H1 (cell line): ENCODE results near the gene CFLAR. TPM values are rescaled to one million over a fixed set of nuclear protein-coding genes. Genes with fewer than 3 reads are reported as not detected.

ENCODE experiments used
- CTCF ChIA-PET: fragments of 300-600 bp; sonication (Branson Sonifier 250); formaldehyde crosslinking; loops from one replicate; lab custom pipeline; 2021; ENCODE audit not compliant: partially characterized antibody; lab: Charles Lee
- POLR2A ChIA-PET: fragments of 300-600 bp; sonication (Branson Sonifier 250); formaldehyde crosslinking; loops from one replicate; lab custom pipeline; 2021; ENCODE audit warnings: inconsistent platforms; ENCODE audit not compliant: partially characterized antibody; lab: Charles Lee
- DNase-seq, 2 experiments: peaks; one replicate each; pipeline versions ENCODE4 v3.0.0 to v3.0.0-alpha.2; 2010 to 2022; ENCODE audit warnings: low spot score in 2 of 2, low read depth in 1 of 2, mixed read lengths in 1 of 2
- FAIRE-seq: peaks from 2 replicates; lab custom pipeline; 2011; peaks lifted over from hg19 to GRCh38; lab: Jason Lieb, UNC
- H2AFZ ChIP-seq: 2 replicates; pipeline ENCODE4 v1.8.1; 2012; ENCODE audit warnings: low read length, inconsistent platforms
- H2AK5ac ChIP-seq: 2 replicates; pipeline ENCODE4 v1.6.1; 2013; ENCODE audit warnings: low read depth, low read length
- H2BK120ac ChIP-seq: replicated peaks from 2 replicates; pipeline ENCODE3; 2013; ENCODE audit warnings: low read depth, low read length, inconsistent platforms
- H2BK12ac ChIP-seq: 2 replicates; pipeline ENCODE4 v1.6.1; 2013; ENCODE audit warnings: low read depth, low read length
- H2BK15ac ChIP-seq: 2 replicates; pipeline ENCODE4 v1.6.1; 2013; ENCODE audit warnings: low read length
- H2BK20ac ChIP-seq: 2 replicates; pipeline ENCODE4 v1.6.1; 2013; ENCODE audit warnings: low read length
- H2BK5ac ChIP-seq: 2 replicates; pipeline ENCODE4 v1.6.1; 2013; ENCODE audit warnings: low read depth, low read length
- H3K14ac ChIP-seq: 2 replicates; pipeline ENCODE4 v1.6.1; 2013; ENCODE audit warnings: inconsistent platforms; ENCODE audit not compliant: insufficient read length
- H3K18ac ChIP-seq: 2 replicates; pipeline ENCODE4 v1.6.1; 2013; ENCODE audit warnings: low read length; ENCODE audit errors: extremely low read depth
- H3K23ac ChIP-seq: 2 replicates; pipeline ENCODE4 v1.6.1; 2013; ENCODE audit warnings: inconsistent platforms; ENCODE audit not compliant: insufficient read length
- H3K23me2 ChIP-seq: 2 replicates; pipeline ENCODE4 v1.6.1; 2013; ENCODE audit warnings: low read depth, low read length
- H3K27ac ChIP-seq: 2 replicates; pipeline ENCODE4 v1.6.1; 2011; ENCODE audit warnings: low read depth, low read length, inconsistent platforms
- H3K27me3 ChIP-seq, 4 experiments: replicated peaks in 1 of 4; 1 replicate in 1 of 4; 2 replicates in 3 of 4; pipeline versions ENCODE4 v1.6.1 to v1.8.1; 2011 to 2013; ENCODE audit warnings: low read length in 3 of 4, mild to moderate bottlenecking in 3 of 4, inconsistent platforms in 2 of 4, mixed read lengths in 2 of 4, moderate library complexity in 1 of 4; ENCODE audit not compliant: control insufficient read depth in 3 of 4, insufficient read depth in 3 of 4; ENCODE audit errors: extremely low read depth in 1 of 4
- H3K36me3 ChIP-seq, 4 experiments: 2 replicates each; pipeline versions ENCODE4 v1.6.1 to v1.8.1; 2011 to 2013; ENCODE audit warnings: mild to moderate bottlenecking in 4 of 4, low read length in 3 of 4, moderate library complexity in 2 of 4, control low read depth in 1 of 4, inconsistent platforms in 1 of 4; ENCODE audit not compliant: insufficient read depth in 4 of 4, control insufficient read depth in 2 of 4
- H3K4ac ChIP-seq: replicated peaks from 2 replicates; pipeline ENCODE3; 2013; ENCODE audit warnings: low read length, low read depth, mixed read lengths, inconsistent platforms; ENCODE audit not compliant: insufficient read length
- H3K4me1 ChIP-seq, 4 experiments: replicated peaks in 1 of 4; 1 replicate in 1 of 4; 2 replicates in 3 of 4; pipeline versions ENCODE4 v1.6.1 to v1.8.1; 2011 to 2013; ENCODE audit warnings: low read length in 3 of 4, inconsistent platforms in 2 of 4, mixed read lengths in 1 of 4; ENCODE audit not compliant: insufficient read depth in 4 of 4, control insufficient read depth in 3 of 4
- H3K4me2 ChIP-seq, 2 experiments: 2 replicates each; pipeline versions ENCODE4 v1.6.1 to v1.8.1; 2011 to 2013; ENCODE audit warnings: low read depth in 2 of 2, low read length in 2 of 2, control low read depth in 1 of 2, inconsistent platforms in 1 of 2, mild to moderate bottlenecking in 1 of 2; ENCODE audit not compliant: insufficient read depth in 1 of 2
- H3K4me3 ChIP-seq, 4 experiments: fragments of 200-600, 300-600 bp in 1 of 4; sonication (generic), shearing (Covaris generic), sonication (Bioruptor Twin) in 1 of 4; 2 replicates each; pipeline versions ENCODE4 v1.5.1 to v1.8.1; 2011 to 2016; ENCODE audit warnings: low read length in 4 of 4, low read depth in 3 of 4, control low read depth in 2 of 4, inconsistent platforms in 2 of 4, mild to moderate bottlenecking in 2 of 4, mixed read lengths in 1 of 4, moderate library complexity in 1 of 4; ENCODE audit not compliant: insufficient read depth in 2 of 4; ENCODE audit errors: extremely low read depth in 1 of 4
- H3K56ac ChIP-seq: replicated peaks from 2 replicates; pipeline ENCODE3; 2013; ENCODE audit warnings: low read depth, mild to moderate bottlenecking, mixed read lengths, low read length, inconsistent platforms; ENCODE audit not compliant: insufficient read length
- H3K79me1 ChIP-seq: 2 replicates; pipeline ENCODE4 v1.6.1; 2013; ENCODE audit warnings: low read depth, low read length, control low read depth
- H3K79me2 ChIP-seq, 2 experiments: 2 replicates each; pipeline versions ENCODE4 v1.6.1 to v1.8.1; 2012 to 2013; ENCODE audit warnings: low read length in 2 of 2, mild to moderate bottlenecking in 2 of 2, inconsistent platforms in 1 of 2; ENCODE audit not compliant: insufficient read depth in 2 of 2, control insufficient read depth in 1 of 2
- H3K9ac ChIP-seq, 4 experiments: replicated peaks in 1 of 4; 1 replicate in 1 of 4; 2 replicates in 3 of 4; pipeline versions ENCODE4 v1.6.1 to v1.8.1; 2011 to 2013; ENCODE audit warnings: low read depth in 3 of 4, low read length in 3 of 4, control low read depth in 2 of 4, mild to moderate bottlenecking in 2 of 4, moderate library complexity in 2 of 4, inconsistent platforms in 1 of 4; ENCODE audit errors: extremely low read depth in 1 of 4
- H3K9me3 ChIP-seq, 2 experiments: 2 replicates each; pipeline versions ENCODE4 v1.6.1 to v1.8.1; 2012 to 2013; ENCODE audit warnings: mild to moderate bottlenecking in 2 of 2, moderate library complexity in 2 of 2, control low read depth in 1 of 2, inconsistent platforms in 1 of 2, low read depth in 1 of 2, low read length in 1 of 2, mixed read lengths in 1 of 2; ENCODE audit not compliant: insufficient read depth in 2 of 2
- H4K20me1 ChIP-seq, 2 experiments: replicated peaks in 1 of 2; 2 replicates each; pipeline versions ENCODE3 to v1.8.1; 2011 to 2013; ENCODE audit warnings: inconsistent platforms in 2 of 2, low read length in 2 of 2, mild to moderate bottlenecking in 1 of 2; ENCODE audit not compliant: insufficient read depth in 2 of 2, control insufficient read depth in 1 of 2
- H4K5ac ChIP-seq: 2 replicates; pipeline ENCODE4 v1.6.1; 2013; ENCODE audit warnings: low read length, low read depth, mixed read lengths, inconsistent platforms; ENCODE audit not compliant: insufficient read length
- H4K8ac ChIP-seq: 2 replicates; pipeline ENCODE4 v1.8.0; 2013; ENCODE audit warnings: mild to moderate bottlenecking, moderate library complexity, low read length, inconsistent platforms; ENCODE audit not compliant: insufficient read depth; ENCODE audit errors: extremely low read depth
- H4K91ac ChIP-seq: replicated peaks from 2 replicates; pipeline ENCODE3; 2013; ENCODE audit warnings: low read length, mixed read lengths, inconsistent platforms; ENCODE audit not compliant: insufficient read length
- BACH1 ChIP-seq: IDR thresholded peaks from 2 replicates; pipeline ENCODE4 v1.6.1; 2012; ENCODE audit warnings: low read length, improper control_type of control experiment
- WGBS, 2 experiments: shearing (Covaris generic) in 1 of 2; methylation state at CpG; one replicate each; pipeline versions ENCODE4 v1.1.6 to v1.1.7; 2013 to 2015; ENCODE audit warnings: low lambda C conversion rate in 2 of 2, mixed read lengths in 2 of 2, inconsistent platforms in 1 of 2, low coverage in 1 of 2, missing lambda C conversion rate in 1 of 2; ENCODE audit not compliant: insufficient replicate concordance in 2 of 2, insufficient coverage in 1 of 2, insufficient read length in 1 of 2; ENCODE audit errors: extremely low coverage in 1 of 2, missing lambda C conversion rate in 1 of 2; 5-methylcytosine and 5-hydroxymethylcytosine counted together
- polyA plus RNA-seq, 7 experiments: library from polyadenylated mRNA; depleted of rRNA in 3 of 7; stranded (reverse) in 5 of 7; unstranded in 2 of 7; fragments of >200 nt in 5 of 7; fragments of 200-250 nt in 2 of 7; gene quantifications; 1 replicate in 5 of 7; 2 replicates in 1 of 7; 4 replicates in 1 of 7; pipeline versions ENCODE4 v1.2.1 to v1.2.3, GENCODE V29; 2011 to 2013; ENCODE audit warnings: missing spikeins in 2 of 7, mixed read lengths in 2 of 7
- total RNA-seq: library from RNA; stranded (reverse); fragmentation: NEBNext Ultra II Directional; extraction: Animal tissue kit (Norgen Biotek cat#: 25700); gene quantifications from 2 replicates; pipeline ENCODE4 v1.2.1, GENCODE V29; 2021
- TF ChIP-seq, protein P1 (sequence below): IDR thresholded peaks from 2 replicates; pipeline ENCODE4 v1.6.1; 2011; ENCODE audit warnings: low read depth, mild to moderate bottlenecking, low read length; ENCODE audit not compliant: insufficient read depth

The CFLAR gene
- total and polyA plus RNA-seq, 2 of the 8 experiments (the other 6 are each of a cell fraction or from before 2014, with no cell fraction given): 1.1 to 3.9 TPM

DNA sequence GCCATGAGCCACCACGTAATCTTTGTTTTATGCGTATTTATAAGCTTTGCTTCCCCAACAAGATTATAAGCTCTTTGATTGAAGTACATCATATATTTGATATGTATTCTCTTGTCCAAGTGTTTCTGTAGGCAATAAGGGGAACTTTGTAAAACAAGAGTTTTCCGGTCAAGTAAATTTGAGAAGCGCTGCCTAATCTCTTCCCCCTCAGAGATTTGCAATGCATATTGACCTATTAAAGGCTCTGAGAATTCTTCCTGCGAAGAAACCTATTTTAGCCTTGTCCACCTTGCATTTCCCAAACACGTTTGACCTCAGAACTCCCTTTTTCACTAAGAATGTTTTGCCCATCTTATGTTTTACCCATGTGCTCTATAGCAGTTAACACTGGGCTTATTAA is 40.1 kb downstream of the CFLAR start:
- H3K4me3 ChIP-seq: no peak overlapping the region
- H3K36me3 ChIP-seq: no peaks in the 10 kb centered on the region
- DNase-seq: no peak
- H2AFZ ChIP-seq: no peak overlapping the region
- no peaks in the 10 kb centered on the region for H3K79me2 ChIP-seq
- H4K8ac ChIP-seq: no peak overlapping the region
- H3K23me2 ChIP-seq: no peaks in the 10 kb centered on the region
- H3K56ac ChIP-seq: no peak overlapping the region
- no peak overlapping the region for H2BK15ac ChIP-seq
- H3K27me3 ChIP-seq: no peaks in the 10 kb centered on the region
- H3K4me1 ChIP-seq: peaks cover 0 to 6% (median 3%) of the 10 kb centered on the region in 4 experiments; a peak in 1 of 7 replicates
- no peak overlapping the region for H4K5ac ChIP-seq
- no peak overlapping the region for H3K27ac ChIP-seq
- no peak overlapping the region for H3K4me2 ChIP-seq
- H3K9me3 ChIP-seq: no peaks in the 10 kb centered on the region
- H2AK5ac ChIP-seq: no peak overlapping the region
- no peak overlapping the region for H2BK120ac ChIP-seq
- no peak overlapping the region for H3K14ac ChIP-seq
- H3K9ac ChIP-seq: no peak overlapping the region
- H3K18ac ChIP-seq: no peak overlapping the region
- no peak overlapping the region for H3K4ac ChIP-seq
- FAIRE-seq: no peak
- 80% methylated on average over 6 of the region's 6 CpGs; no CpG with 5 or more reads in 1 of the 2 experiments for WGBS, 2 experiments
- H2BK5ac ChIP-seq: no peak overlapping the region
- no peaks in the 10 kb centered on the region for H4K20me1 ChIP-seq
- CTCF ChIA-PET: interaction anchor here (1.0 to 1.8 kb wide), 4 partner anchors 10 to 85 kb away, joined by 3 to 7 read pairs (median 5); no protein-coding TSS in a partner anchor
- POLR2A ChIA-PET: no interaction called here
- H3K23ac ChIP-seq: no peak overlapping the region
- no peak overlapping the region for H2BK12ac ChIP-seq
- H3K79me1 ChIP-seq: no peaks in the 10 kb centered on the region
- no peak overlapping the region for H2BK20ac ChIP-seq
- H4K91ac ChIP-seq: no peak overlapping the region
- TF ChIP-seq, protein P1, sequence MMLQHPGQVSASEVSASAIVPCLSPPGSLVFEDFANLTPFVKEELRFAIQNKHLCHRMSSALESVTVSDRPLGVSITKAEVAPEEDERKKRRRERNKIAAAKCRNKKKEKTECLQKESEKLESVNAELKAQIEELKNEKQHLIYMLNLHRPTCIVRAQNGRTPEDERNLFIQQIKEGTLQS: no peak
- TF ChIP-seq BACH1: no peak
